Endometrial microvascular endothelial cells (primary cell): ENCODE results near the gene ALDH4A1. TPM values are rescaled to one million over a fixed set of nuclear protein-coding genes. Genes with fewer than 3 reads are reported as not detected.

Experiments
- in situ Hi-C: cut with HindIII; loops from 2 replicates; pipeline ENCODE4 v1.10.0; 2017; ENCODE audit warnings: low sequenced_read_pairs, low pct_unique_long_range_greater_than_20kb; ENCODE audit errors: inconsistent ontology term
- total RNA-seq: library from RNA; depleted of rRNA; stranded (reverse); fragments of >200 nt; gene quantifications from one replicate; pipeline ENCODE4 v1.2.3, GENCODE V29; 2015; ENCODE audit errors: inconsistent ontology term

The ALDH4A1 gene
- total RNA-seq, 1 donor from 2014 or later = 16.9 TPM

DNA sequence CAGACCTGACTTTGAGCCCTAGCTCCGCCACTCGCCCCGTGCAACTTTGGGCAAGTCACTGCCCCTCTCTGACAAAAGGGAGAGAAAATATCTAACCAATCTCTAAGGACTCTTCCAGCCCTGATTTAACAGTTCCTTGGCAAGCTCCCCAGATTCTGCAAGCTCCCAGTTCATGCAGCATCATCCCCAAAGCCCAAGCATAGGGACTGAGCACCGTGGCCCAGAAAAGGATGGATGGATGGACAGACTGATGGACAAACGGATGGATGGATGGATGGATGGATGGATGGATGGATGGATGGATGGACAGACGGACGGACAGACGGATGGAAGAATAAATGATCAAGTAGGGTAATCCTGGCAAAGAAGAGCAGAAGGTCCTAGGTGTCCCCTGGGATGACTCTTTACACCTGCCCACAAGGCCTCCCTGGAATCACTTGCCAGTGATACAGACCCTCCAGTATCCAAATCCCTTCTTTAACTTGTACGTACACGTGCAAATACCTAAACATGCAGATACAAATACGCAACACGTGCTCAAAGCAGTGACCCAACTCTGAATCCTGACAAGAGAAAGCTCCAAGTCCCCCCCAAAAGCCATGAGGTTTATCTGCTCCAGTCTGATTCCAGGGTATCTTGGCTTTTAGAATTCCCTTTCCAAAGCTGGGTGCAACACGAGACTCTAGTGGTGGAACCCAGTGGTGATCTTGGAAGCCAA lies 38.1 kb upstream of the ALDH4A1 start:
- in situ Hi-C loops = no loop called here

DNA sequence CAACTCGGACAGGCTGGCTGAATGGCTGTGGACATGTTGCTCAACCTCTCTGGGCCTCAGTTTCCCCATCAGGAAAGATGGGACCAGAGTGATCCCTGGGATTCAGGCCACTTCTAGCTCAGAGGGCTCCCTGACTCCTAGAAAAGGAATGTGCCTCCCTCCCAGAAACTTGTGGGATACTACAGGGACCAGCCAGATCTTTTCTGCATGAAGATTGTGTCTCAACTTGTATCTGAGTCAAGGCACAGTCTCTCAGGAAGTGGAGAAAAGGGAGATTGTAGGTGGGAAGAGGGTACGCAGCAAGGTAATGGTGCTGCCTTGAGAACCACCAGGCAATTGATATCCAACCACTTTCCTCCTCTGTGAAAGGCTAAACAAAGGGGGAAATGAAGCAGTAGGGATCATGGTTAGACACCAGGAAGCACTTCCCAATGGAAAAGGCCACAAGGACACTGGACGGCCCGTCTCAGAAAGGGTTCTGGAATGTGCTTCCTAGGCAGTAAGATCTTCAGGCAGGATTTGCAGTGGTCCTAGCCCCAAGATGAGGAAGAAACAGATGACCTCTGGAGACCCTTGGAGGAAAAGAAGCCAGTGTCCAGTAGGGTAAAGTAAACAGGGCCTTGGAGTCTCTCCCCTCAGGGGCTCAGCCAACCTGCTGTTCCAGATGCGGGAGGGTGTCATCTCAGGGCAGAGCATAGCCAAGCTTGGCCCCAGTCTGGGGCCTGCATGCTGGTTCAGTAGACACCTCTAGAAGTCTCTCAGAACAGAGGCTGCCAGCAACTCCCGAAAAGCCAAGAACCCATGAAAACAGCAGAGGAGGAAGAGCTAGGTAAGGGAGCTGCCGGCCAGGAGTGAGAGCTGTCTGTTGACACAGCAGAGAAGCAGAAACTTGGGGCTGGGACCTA lies 37.3 kb upstream of the ALDH4A1 start:
- in situ Hi-C loops = no loop called here

DNA sequence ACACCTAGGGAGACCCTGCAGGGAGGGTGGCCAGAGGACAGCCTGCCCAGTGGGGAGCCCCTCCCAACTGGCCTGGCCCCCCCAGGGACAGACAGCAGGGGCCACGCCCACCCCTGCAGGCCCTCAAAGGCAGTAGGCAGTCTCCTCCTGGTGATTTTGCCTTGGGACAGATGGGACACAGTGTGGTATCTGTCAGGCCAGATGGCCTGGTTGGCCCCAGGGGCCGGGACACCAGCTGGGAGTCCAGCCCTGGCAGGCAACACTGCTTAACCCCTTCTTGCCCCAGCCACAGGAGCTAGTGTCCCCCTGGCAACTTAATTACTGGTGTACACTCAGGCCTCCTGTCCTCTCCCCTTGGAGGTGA lies 36.3 kb upstream of the ALDH4A1 start:
- in situ Hi-C loops = no loop called here

DNA sequence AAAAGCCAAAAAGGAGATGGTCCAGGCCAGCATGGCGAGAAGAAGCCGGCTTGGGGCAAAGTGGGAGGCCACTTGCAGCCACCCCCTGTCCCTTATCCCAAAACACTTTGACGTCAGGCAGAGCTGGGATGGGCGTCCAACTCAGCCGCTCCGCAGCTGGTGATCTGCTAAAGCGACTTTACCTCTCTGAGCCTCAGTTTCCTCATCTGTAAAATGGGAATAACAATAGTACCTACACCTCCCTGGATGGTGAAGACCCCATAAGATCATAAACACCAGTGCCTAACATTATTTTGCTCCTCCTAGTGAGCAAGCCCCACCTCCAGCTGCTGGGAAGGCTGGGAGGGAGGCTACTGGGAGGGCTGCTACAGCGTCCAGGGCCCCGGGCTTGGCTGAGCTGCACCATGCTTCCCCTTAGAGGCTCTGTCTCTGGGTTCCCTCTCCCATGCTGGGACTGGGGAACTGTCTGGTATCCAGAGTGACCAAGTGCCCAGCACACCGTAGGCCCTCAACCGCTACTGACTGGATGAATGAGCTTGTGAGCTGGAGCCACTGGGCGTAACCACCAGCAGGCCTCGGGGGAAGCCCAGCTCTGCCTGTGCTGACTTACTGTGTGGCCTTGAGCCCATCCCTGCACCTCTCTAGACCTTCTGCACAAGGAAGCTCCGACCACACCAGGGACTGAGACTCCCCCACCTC lies 35.8 kb upstream of the ALDH4A1 start:
- in situ Hi-C loops = no loop called here

DNA sequence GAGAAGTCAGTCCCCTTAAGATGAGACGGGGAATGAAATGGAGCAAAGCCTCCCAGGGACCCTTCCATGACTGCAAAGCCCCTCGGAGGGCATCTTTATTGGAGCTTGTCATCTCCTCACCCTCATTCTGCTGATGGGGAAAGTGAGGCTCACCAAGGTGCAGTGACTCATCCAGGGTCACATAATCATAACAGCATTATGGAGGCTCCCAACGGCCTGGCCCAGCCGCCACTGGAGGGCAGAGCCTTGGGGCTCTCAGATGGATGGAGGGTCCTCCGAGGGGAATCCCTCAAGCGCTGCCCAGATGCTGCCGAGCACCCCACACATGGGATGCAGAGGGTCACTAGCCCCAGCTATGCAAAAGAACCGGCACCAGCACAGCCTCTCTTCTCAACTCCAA lies 35.2 kb upstream of the ALDH4A1 start:
- in situ Hi-C loops = no loop called here

DNA sequence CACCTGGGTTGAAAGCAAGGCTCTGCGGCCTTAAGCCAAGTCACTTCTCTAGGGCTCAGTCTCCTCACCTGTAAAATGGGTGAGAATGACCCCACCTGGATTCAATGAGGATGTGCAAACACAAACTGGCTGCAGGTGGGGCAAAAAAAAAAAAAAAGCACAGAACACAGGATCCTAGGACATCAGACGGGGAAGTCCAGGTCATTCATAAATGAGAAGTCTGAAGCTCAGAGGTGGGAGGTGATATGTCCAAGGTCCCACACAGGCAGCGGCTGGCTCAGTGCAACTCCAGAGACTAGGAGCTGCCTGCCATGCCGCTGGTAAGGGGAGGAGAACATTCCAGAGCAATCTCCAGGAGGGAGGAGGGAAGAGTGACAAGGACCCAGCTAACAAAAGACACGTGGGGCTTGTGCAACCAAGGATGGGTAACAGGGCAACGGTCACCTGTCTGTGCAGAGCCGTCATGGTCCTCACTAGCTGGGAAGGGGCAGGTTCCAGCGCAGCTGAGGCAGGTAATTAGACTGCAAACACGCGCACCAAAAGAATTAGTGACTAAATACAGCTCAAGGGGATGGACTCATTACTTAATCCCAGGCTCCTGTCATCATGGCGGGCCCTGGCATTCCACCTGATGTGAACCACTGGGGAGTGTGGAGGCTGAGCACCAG lies 34.6 kb upstream of the ALDH4A1 start:
- in situ Hi-C loops = no loop called here

DNA sequence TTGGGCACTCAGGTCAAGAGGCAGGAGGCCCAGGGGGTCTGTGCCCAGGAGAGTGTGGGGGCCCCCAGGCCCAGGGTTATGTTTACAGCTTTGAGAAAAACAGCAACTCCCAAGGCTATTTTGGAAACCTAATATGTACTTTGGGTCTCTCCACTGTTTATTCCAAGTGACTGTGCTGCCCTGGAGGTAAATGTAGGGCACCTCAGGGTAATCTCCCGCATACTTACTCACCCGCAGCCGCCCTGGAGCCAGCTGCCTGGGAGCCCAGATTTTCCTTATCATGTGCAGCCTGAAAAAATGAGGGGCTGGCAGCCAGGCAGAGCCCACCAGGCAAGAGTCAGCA lies 34.1 kb upstream of the ALDH4A1 start:
- in situ Hi-C loops = no loop called here

DNA sequence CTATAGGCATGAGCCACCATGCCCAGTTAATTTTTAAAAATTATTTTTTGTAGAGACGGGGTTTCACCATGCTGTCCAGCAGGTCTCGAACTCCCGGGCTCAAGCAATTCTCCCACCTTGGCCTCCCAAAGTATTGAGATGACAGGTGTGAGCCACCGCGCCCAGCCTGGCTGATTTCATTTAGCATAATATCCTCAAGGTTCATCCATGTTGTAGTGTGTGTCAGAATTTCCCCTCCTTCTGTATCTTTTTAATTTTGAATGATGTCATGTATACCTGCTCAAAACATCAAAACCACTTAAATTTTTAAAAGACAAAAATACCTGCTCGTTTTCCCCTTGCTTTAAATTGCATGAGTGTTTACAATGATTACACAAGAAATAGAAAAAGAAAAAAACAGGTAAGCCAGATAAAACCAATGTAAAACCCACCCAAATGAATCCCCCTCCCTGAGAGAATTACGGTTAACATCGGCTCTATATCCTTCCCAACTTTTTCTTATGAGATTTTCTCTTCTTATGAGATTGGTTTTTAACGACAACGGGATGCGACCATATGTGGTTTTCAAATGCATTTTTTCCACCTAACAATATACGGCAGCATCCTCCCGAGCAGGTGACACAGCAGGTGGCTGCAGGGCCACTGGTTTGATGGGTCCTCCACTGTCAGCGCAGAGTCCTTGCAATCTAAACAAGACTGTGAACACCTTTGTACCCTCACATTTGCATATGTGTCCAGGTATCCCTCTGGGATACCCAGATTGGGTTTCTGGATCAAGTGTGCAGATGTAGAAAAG lies 32.0 kb upstream of the ALDH4A1 start:
- in situ Hi-C loops = no loop called here

DNA sequence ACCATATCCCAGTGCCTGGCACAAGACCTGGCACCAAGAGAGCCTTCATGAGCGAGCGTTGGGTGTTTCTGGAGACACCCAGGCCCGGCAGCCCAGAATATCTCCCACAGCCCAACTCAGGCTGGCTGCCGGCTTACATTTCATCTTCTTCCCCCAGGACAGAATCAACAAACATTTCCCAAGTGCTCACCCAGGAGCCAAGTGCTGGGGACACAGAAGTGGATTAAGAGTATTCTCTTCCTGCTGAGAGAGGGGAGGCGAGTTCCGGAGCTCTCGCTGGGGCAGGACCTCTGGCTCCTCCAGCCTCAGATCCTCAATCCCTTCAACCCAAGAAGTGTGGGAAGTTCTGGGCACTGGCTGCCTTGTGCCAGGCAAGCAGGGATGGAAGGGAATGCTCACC lies 30.5 kb upstream of the ALDH4A1 start:
- in situ Hi-C loops = no loop called here

DNA sequence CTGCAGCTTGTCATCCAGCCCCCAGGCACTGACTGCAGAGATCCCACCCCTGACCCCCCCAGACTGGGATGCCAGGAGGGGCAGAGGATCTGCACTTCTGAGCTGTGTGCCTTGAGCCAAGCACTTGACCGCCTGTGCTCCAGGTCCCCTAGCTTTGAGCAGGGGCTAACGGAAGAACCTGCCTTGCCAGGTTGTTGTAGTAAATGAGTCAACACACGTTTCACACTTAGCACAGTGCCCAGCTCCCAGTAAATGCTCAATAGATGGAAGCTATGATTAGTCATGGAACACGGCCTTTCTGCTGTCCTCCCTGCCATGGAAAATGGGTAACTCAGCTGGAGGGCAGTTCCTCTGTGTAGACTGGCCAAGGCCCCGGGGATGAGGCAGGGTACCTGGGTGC lies 30.0 kb upstream of the ALDH4A1 start:
- in situ Hi-C loops = no loop called here

DNA sequence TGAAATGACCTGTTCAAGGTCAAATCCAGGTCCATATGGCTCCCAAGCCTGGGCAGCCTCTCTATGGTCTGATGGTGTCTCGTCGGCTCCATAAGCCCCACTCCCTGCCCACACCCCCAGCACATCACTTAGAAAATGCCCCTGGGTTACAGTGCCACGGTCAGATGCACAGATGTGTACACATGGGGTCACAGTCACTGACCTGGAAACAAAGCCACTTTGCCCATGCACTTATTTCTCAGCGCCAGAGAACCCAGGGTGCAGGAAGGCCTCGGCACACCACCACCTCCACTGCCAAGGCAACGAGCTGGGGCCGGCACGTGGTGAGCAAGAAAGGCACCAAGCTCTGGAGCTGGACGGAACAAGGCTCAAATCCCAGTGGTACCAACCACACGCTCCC lies 29.4 kb upstream of the ALDH4A1 start:
- in situ Hi-C loops = no loop called here

DNA sequence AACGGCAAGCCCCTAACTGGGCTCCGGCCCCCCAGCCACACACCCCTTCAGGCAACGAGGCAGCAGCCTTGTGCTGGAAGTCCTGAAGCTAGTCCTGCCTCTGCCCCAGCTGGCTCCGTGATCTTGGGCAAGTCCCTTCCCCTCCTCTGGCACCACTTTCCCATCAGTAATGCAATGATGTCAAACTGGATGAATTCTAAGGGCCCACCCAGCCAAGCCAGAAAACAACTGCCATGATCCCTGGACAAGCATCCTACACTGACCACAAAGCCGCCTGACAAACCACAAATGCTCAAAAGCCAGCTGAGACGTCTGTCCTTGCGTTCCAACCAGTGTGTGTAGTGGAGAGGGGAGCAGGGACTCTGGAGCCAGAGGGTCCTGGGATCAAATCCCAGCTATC lies 27.3 kb upstream of the ALDH4A1 start:
- in situ Hi-C loops = no loop called here

DNA sequence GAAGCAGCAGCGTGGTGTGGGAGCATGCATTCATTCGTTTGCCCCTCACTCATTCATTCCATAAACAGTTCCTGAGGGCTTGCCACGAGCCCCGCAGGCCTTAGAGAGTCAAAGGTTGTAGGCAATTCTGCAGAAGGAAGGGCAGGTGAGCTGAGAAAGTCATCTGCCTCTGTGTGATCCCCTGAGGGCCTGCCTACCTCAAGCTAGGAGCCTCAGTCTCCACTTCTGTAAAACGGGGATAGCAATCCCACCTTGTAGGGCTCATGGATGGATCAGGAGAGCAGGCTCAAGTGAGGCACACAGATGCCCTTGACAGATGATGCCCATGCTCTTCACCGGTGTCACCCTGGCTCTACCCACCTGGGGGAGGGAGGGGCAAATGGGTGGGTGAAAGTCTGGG lies 26.6 kb upstream of the ALDH4A1 start:
- in situ Hi-C loops = no loop called here

DNA sequence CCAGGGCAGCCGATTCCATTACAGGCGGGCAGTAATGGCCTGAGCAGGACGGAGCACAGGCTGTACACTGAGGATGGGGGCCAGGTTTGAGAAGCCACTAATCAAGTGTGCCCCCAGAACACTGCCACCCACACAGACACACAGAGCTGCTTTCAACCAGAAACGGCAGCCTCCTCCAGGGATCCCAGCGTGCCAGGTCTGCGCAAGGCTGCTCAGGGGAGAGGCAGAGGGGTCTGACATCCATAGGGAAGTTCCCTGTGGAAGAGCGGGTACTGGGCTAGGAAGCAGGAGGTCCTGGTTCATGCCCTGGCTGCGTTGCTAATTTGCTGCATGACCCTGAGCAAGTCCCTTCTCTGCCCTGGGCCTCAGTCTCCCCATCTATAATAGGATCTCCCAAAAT lies 26.1 kb upstream of the ALDH4A1 start:
- in situ Hi-C loops = no loop called here

DNA sequence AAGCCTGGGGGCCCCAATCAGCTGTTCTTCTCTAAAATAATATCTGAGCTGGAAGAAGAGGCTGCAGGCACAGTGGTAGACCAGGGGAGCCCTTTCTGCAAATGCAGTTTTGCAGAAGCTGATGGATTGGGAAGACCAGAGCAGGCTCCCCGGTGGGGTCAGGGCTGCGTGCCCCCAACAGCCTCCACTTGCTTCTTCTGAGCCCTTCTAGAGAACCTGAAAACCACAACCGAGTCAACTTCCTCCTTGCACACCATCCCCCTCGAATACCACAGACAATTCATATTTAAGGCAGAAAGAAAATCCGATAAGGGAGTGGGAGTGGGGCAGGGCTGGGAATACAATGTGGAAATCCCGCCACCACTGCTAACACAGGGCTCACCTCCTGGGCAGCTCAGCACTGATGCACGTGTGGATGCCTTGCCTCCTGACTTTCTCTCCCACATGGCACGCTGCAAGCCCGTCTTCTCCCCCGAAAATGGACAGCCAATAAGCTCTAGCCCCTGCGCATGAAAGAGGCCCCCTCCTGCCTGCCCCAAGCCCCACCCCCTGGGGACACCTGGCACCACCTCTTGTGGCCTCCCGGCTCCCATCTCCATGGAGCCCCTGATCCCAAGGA lies 25.4 kb upstream of the ALDH4A1 start:
- in situ Hi-C loops = no loop called here

DNA sequence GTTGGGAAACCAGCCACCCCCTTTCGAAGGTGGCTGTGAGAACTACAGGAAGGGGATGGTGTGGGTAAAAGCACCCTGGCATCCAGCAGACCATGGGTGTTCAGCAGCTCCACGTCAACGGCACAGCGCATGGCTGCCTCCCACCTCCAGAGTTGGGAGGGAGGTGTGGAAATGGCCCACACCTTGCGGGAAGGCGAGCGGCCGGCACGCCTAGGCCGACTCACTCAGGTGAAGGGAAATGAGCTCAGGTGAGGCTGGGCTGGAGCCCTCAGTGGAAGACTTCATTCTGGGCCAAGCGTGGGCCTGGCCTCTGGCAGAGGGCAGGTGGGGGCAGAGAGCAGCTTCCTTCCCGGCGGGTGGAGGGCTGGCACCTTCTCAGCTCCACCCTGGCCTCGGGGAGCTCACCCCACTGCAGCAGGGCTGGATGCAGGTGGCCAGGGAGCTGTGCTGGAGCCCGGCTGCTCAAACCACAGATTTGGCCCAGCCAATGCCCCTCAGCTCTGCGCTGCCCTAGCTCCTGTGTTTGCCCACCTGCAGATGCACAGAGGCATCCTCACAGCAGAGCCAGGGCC lies 24.8 kb upstream of the ALDH4A1 start:
- in situ Hi-C loops = no loop called here

DNA sequence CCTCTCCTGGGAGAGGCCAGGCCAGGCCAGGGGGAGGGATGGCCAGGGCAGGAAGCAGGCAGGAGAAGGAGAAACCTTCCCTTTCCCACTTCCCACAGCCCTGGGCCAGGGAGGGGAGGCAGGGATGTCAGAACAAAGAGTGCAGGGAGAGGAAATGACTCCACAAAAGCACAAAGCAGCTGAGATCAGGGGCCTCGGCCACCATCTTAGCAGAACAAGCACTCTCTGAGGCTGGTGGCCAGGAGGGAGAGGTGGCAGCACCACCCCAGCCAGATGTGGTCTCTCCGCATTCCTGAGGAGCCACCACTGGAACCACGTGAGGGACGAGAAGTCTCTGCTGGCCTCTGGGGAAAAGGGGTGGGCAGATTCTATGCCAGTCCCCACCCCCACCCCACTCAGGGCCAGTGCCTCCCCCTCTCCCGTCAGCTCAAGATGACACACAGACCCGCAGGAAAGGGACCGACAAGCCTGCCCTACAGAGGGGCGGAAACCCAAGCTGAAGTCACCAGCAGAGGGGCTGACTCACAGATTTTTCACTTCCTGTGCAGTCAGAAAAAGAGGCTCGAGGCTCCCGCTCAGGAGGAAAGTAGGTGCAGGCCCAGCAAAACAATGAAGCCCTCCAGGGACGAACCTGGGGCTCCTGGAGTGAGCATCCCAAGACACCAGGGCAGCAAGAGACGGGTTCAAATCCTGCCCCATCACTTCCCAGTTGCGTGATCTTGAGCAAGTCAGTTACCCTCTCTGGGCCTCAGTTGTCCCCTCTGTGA lies 24.1 kb upstream of the ALDH4A1 start:
- in situ Hi-C loops = no loop called here
